Esophagus squamous epithelium (tissue), 5 donors: Measurements from ENCODE around the gene SRGAP1. TPM values are rescaled to one million over a fixed set of nuclear protein-coding genes. Genes with fewer than 3 reads are reported as not detected.

Experiments
- DNase-seq: peaks from one replicate; lab custom pipeline; 2025; lab: John Stamatoyannopoulos, UW
- H3K27ac ChIP-seq, 4 donors: fragments of 200-600 bp; sonication (generic); one replicate each; pipeline ENCODE4 v1.5.1; 2016 to 2019; ENCODE audit warnings: mild to moderate bottlenecking in 1 of 4
- H3K27me3 ChIP-seq, 4 donors: fragments of 200-600 bp; sonication (generic); 1 replicate in 3 of 4; 2 replicates in 1 of 4; pipeline versions ENCODE4 v1.5.1 to v1.6.0; 2017 to 2021; ENCODE audit warnings: antibody characterized with exemption in 1 of 4
- H3K36me3 ChIP-seq, 3 donors: fragments of 200-600 bp; sonication (generic); one replicate each; pipeline ENCODE4 v1.5.1; 2016 to 2019
- H3K4me1 ChIP-seq, 3 donors: fragments of 200-600 bp; sonication (generic); one replicate each; pipeline ENCODE4 v1.5.1; 2017 to 2019
- H3K4me3 ChIP-seq, 4 donors: fragments of 200-600 bp; sonication (generic); 1 replicate in 3 of 4; 2 replicates in 1 of 4; pipeline ENCODE4 v1.5.1; 2016 to 2019; ENCODE audit warnings: mild to moderate bottlenecking in 2 of 4, moderate library complexity in 1 of 4
- H3K9me3 ChIP-seq, 3 donors: fragments of 200-600 bp; sonication (generic); one replicate each; pipeline ENCODE4 v1.5.1; 2016 to 2019
- CTCF ChIP-seq, 6 experiments: fragments of 450-650 bp in 4 of 6; fragments of 200-600 bp in 2 of 6; sonication (generic) in 2 of 6; IDR thresholded peaks; one replicate each; pipeline ENCODE4 v1.5.1; 2016 to 2019; ENCODE audit warnings: antibody characterized with exemption in 6 of 6, mild to moderate bottlenecking in 4 of 6, moderate library complexity in 4 of 6
- POLR2A ChIP-seq, 4 donors: fragments of 450-650 bp; IDR thresholded peaks; one replicate each; pipeline ENCODE4 v1.6.1; 2017; ENCODE audit warnings: antibody characterized with exemption in 4 of 4, mild to moderate bottlenecking in 4 of 4, moderate library complexity in 3 of 4
- WGBS, 2 donors: methylation state at CpG; one replicate each; pipeline ENCODE4 v1.1.5; 2018; 5-methylcytosine and 5-hydroxymethylcytosine counted together
- intact Hi-C: fragments of 100-400 bp; cut with DNase I; formaldehyde crosslinking; loops from one replicate; pipeline ENCODE4 v1.15.0; 2022
- total RNA-seq, 4 donors: library from RNA; depleted of rRNA; stranded (reverse); fragments of >200 nt; gene quantifications; one replicate each; pipeline ENCODE4 v1.1.0, GENCODE V29; 2016
- donor health status: DM: yes; HTN: yes; CAD: no.

Gene SRGAP1
- total RNA-seq: 1 to 10 TPM; 2.0 to 5.3 (median 3.6) TPM

GRCh38 chr12:63844391-63845341, at the start of gene SRGAP1:
Gene SRGAP1, plus strand, starts transcription at chr12:63844700. Its CDS starts 117 bp downstream, at chr12:63844817.
- Histone ChIP-seq H3K4me1 (peaks cover 0 to 26% (median 9%) of the 10 kb centered on the region in 3 donors), H3K27me3 (no peaks in the 10 kb centered on the region), H3K36me3 (no peaks in the 10 kb centered on the region), H3K9me3 (no peaks in the 10 kb centered on the region), H3K27ac (peak within 1 kb of the TSS; percentile 85 to 96 (median 92)), H3K4me3 (peak within 1 kb of the TSS; percentile 79 to 90 (median 86))
- 10 to 11% methylated on average over 15 to 18 of the region's 52 CpGs for WGBS, 2 donors
- intact Hi-C loops: loop anchor here (5.0 to 10.0 kb wide), 3 partner anchors 250 to 413 kb away; no protein-coding TSS in a partner anchor
- DNase-seq: no peak
- TF ChIP-seq CTCF (IDR thresholded peaks at IDR 0.05): no peak
- peak in 1 of 4 donors; percentile 31 for TF ChIP-seq POLR2A (IDR thresholded peaks at IDR 0.05)

GRCh38 chr12:63795032-63795687, 49.3 kb upstream of the SRGAP1 start:
- no peak overlapping the region for H3K4me3 ChIP-seq
- no peaks in the 10 kb centered on the region for H3K4me1 ChIP-seq
- no peak for TF ChIP-seq CTCF (IDR thresholded peaks at IDR 0.05)
- TF ChIP-seq POLR2A (IDR thresholded peaks at IDR 0.05): no peak
- WGBS, 2 donors: 80 to 92% methylated on average over 10 of the region's 10 CpGs
- H3K36me3 ChIP-seq: peaks cover 0 to 28% (median 0%) of the 10 kb centered on the region in 3 donors
- H3K9me3 ChIP-seq: no peaks in the 10 kb centered on the region
- no peak overlapping the region for H3K27ac ChIP-seq
- intact Hi-C loops: no loop called here
- no peak for DNase-seq
- no peaks in the 10 kb centered on the region for H3K27me3 ChIP-seq

GRCh38 chr12:63795944-63796343, 48.6 kb upstream of the SRGAP1 start:
- no peaks in the 10 kb centered on the region for H3K9me3 ChIP-seq
- H3K36me3 ChIP-seq: peaks cover 0 to 20% (median 0%) of the 10 kb centered on the region in 3 donors
- H3K27me3 ChIP-seq: no peaks in the 10 kb centered on the region
- no peak overlapping the region for H3K4me3 ChIP-seq
- TF ChIP-seq POLR2A (IDR thresholded peaks at IDR 0.05): no peak
- no peak for TF ChIP-seq CTCF (IDR thresholded peaks at IDR 0.05)
- no peaks in the 10 kb centered on the region for H3K4me1 ChIP-seq
- WGBS, 2 donors: 94 to 95% methylated on average over 6 of the region's 6 CpGs
- no peak for DNase-seq
- intact Hi-C loops: no loop called here
- H3K27ac ChIP-seq: no peak overlapping the region

- no peak overlapping the region for H3K27ac ChIP-seq
- no peaks in the 10 kb centered on the region for H3K9me3 ChIP-seq
- peaks cover 0 to 21% (median 9%) of the 10 kb centered on the region in 3 donors for H3K36me3 ChIP-seq
- H3K4me3 ChIP-seq: no peak overlapping the region
- intact Hi-C loops: no loop called here
- 64 to 69% methylated on average over 6 of the region's 6 CpGs for WGBS, 2 donors
- no peaks in the 10 kb centered on the region for H3K4me1 ChIP-seq
- H3K27me3 ChIP-seq: no peaks in the 10 kb centered on the region
- no peak for TF ChIP-seq POLR2A (IDR thresholded peaks at IDR 0.05)
- TF ChIP-seq CTCF (IDR thresholded peaks at IDR 0.05): peak in 5 of 6 experiments; percentile 18 to 49 (median 32)
- no peak for DNase-seq
Observed at GRCh38 chr12:63802012-63802608, 42.4 kb upstream of the SRGAP1 start.
